Endodermal cell (in vitro differentiated cells): ENCODE data around the gene MCF2L2. TPM values are rescaled to one million over a fixed set of nuclear protein-coding genes. Genes with fewer than 3 reads are reported as not detected.

Source experiments
- DNase-seq: peaks from one replicate; pipeline ENCODE4 v3.0.0-alpha.2; 2017
- H3K27ac ChIP-seq: 2 replicates; pipeline ENCODE4 v1.5.1; 2013; ENCODE audit warnings: mild to moderate bottlenecking, low read depth, low read length, moderate library complexity
- H3K27me3 ChIP-seq: 2 replicates; pipeline ENCODE4 v1.6.1; 2013; ENCODE audit warnings: mild to moderate bottlenecking, low read length, moderate library complexity; ENCODE audit not compliant: insufficient read depth, control insufficient read depth, poor library complexity, severe bottlenecking
- H3K36me3 ChIP-seq: 2 replicates; pipeline ENCODE4 v1.7.0; 2013; ENCODE audit warnings: mild to moderate bottlenecking, low read length, moderate library complexity; ENCODE audit not compliant: control insufficient read depth, insufficient read depth
- H3K4me1 ChIP-seq: one replicate; pipeline ENCODE4 v1.7.0; 2013; ENCODE audit warnings: low read length; ENCODE audit not compliant: control insufficient read depth, insufficient read depth
- H3K4me3 ChIP-seq: 2 replicates; pipeline ENCODE4 v1.5.1; 2013; ENCODE audit warnings: mild to moderate bottlenecking, low read length, moderate library complexity
- H3K9ac ChIP-seq: 2 replicates; pipeline ENCODE4 v1.6.1; 2013; ENCODE audit warnings: mild to moderate bottlenecking, low read length, moderate library complexity; ENCODE audit not compliant: poor library complexity, severe bottlenecking; ENCODE audit errors: extremely low read depth
- H3K9me3 ChIP-seq: 2 replicates; pipeline ENCODE4 v1.6.1; 2013; ENCODE audit warnings: mild to moderate bottlenecking, low read length, moderate library complexity; ENCODE audit not compliant: control insufficient read depth
- H3K27ac Mint-ChIP-seq: 2 replicates; pipeline ENCODE4 v1.8.0; 2020; ENCODE audit warnings: mixed read lengths
- H3K27me3 Mint-ChIP-seq: 2 replicates; pipeline ENCODE4 v1.8.0; 2021; ENCODE audit warnings: mild to moderate bottlenecking, mixed read lengths; ENCODE audit not compliant: insufficient read depth
- H3K36me3 Mint-ChIP-seq: 2 replicates; pipeline ENCODE4 v1.8.0; 2020; ENCODE audit warnings: low read depth, mixed read lengths
- H3K4me1 Mint-ChIP-seq: 2 replicates; pipeline ENCODE4 v1.8.0; 2020; ENCODE audit warnings: mixed read lengths
- H3K4me3 Mint-ChIP-seq: 2 replicates; pipeline ENCODE4 v1.8.0; 2020; ENCODE audit warnings: mild to moderate bottlenecking, moderate library complexity, mixed read lengths
- H3K9me3 Mint-ChIP-seq: 2 replicates; pipeline ENCODE4 v1.8.0; 2020; ENCODE audit warnings: mild to moderate bottlenecking, mixed read lengths
- WGBS, 2 experiments: methylation state at CpG; one replicate each; pipeline versions ENCODE4 v1.1.5 to v1.1.7; 2013; ENCODE audit warnings: missing lambda C conversion rate in 2 of 2, mixed read lengths in 1 of 2; ENCODE audit not compliant: insufficient coverage in 1 of 2, insufficient read length in 1 of 2; 5-methylcytosine and 5-hydroxymethylcytosine counted together
- total RNA-seq, 2 donors: library from RNA; stranded (reverse); fragmentation: NEBNext Ultra II Directional in 1 of 2; extraction: Animal tissue kit (Norgen Biotek cat#: 25700) in 1 of 2; gene quantifications; 2 replicates in 1 of 2; 3 replicates in 1 of 2; pipeline ENCODE4 v1.2.1, GENCODE V29; 2021
- TF ChIP-seq, protein P1 (sequence below): fragments of 200-600 bp; sonication (generic); conservative IDR thresholded peaks from 2 replicates; pipeline ENCODE4 v1.5.0; 2021; ENCODE audit warnings: antibody characterized with exemption, mild to moderate bottlenecking

The MCF2L2 gene
- total RNA-seq, 2 donors from 2014 or later: 72.6 to 86.5 TPM

DNA sequence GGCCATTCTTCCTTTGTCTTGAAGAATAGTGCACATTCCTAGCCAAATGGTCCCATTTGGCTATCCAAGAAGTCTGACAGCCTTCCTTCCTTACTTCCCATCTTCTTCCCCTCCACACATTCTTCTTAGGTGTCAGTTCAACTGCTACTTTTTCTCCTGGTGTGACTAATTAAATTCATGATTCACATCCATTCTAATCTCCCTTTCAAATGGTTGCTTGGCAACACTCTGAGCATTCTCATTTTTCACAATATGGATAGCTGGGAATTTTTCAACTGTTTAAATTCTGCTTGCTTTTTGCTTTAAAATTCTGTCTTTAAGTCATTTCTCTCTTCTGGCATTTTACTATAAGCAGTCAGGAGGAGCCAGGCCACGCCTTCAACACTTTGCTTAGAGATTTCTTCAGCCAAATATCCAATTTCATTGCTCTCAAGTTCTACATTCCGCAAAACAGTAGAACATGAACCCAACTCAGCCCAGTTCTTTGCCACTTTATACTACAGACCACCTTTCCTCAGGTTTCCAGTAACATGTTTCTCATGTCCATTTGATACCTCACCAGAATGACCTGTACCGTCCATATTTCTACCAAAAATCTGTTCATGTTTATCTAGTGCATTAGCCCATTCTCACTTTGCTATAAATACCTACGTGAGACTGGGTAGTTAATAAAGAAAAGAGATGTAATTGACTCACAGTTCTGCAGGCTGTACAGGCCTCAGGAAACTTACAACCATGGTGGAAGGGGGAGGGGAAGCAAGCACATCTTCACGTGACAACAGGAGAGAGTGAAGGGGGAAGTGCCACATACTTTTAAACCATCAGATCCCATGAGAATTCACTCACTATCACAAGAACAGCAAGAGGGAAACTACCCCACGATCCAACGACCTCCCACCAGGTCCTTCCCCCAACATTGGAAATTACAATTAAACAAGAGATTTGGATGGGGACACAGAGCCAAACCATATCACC lies 31.9 kb upstream of the MCF2L2 start:
- Mint-ChIP-seq H3K27me3 (no peaks in the 10 kb centered on the region), H3K27ac (no peak overlapping the region), H3K4me1 (no peaks in the 10 kb centered on the region), H3K36me3 (peaks cover 12% of the 10 kb centered on the region), H3K4me3 (no peak overlapping the region), H3K9me3 (peaks cover 3% of the 10 kb centered on the region)
- Histone ChIP-seq H3K27me3 (no peaks in the 10 kb centered on the region), H3K9ac (no peak overlapping the region), H3K9me3 (peaks cover 12% of the 10 kb centered on the region), H3K4me3 (no peak overlapping the region), H3K36me3 (peaks cover 8% of the 10 kb centered on the region), H3K27ac (peak overlapping the region; percentile 72), H3K4me1 (no peaks in the 10 kb centered on the region)
- DNase-seq: no peak
- 94% methylated on average over 2 to 6 of the region's 7 CpGs for WGBS, 2 experiments
- TF ChIP-seq, protein P1, sequence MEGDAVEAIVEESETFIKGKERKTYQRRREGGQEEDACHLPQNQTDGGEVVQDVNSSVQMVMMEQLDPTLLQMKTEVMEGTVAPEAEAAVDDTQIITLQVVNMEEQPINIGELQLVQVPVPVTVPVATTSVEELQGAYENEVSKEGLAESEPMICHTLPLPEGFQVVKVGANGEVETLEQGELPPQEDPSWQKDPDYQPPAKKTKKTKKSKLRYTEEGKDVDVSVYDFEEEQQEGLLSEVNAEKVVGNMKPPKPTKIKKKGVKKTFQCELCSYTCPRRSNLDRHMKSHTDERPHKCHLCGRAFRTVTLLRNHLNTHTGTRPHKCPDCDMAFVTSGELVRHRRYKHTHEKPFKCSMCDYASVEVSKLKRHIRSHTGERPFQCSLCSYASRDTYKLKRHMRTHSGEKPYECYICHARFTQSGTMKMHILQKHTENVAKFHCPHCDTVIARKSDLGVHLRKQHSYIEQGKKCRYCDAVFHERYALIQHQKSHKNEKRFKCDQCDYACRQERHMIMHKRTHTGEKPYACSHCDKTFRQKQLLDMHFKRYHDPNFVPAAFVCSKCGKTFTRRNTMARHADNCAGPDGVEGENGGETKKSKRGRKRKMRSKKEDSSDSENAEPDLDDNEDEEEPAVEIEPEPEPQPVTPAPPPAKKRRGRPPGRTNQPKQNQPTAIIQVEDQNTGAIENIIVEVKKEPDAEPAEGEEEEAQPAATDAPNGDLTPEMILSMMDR: no peak

DNA sequence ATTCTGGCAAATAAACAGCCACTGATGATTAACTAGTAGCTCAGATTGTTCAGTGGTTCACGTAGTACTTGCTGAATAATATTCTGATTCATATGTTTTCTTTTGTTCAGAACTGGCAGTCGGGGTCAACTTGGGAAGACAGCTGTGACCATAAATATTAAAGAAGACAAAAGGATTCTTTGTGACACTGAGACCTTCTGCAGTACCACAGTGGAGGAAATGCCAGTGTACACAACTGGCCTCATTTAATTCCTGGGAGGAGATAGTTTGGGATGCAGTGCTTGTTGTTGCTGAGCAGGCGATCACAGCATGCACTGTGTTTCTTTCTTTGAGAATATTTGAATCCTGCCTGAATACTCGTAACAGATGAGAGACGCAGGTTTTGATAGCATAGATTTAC lies 26.7 kb upstream of the MCF2L2 start:
- H3K36me3 Mint-ChIP-seq: peaks cover 57% of the 10 kb centered on the region
- H3K27ac Mint-ChIP-seq: no peak overlapping the region
- no peak overlapping the region for H3K4me3 ChIP-seq
- H3K27me3 ChIP-seq: no peaks in the 10 kb centered on the region
- DNase-seq: no peak
- no peaks in the 10 kb centered on the region for H3K4me1 ChIP-seq
- peak overlapping the region; percentile 75 for H3K27ac ChIP-seq
- H3K36me3 ChIP-seq: peaks cover 57% of the 10 kb centered on the region
- H3K9me3 ChIP-seq: peaks cover 4% of the 10 kb centered on the region
- no peak overlapping the region for H3K4me3 Mint-ChIP-seq
- no peak overlapping the region for H3K9ac ChIP-seq
- TF ChIP-seq, protein P1: no peak
- 75 to 94% methylated on average over 5 of the region's 5 CpGs for WGBS, 2 experiments
- H3K27me3 Mint-ChIP-seq: no peaks in the 10 kb centered on the region
- peaks cover under 1% of the 10 kb centered on the region for H3K4me1 Mint-ChIP-seq
- H3K9me3 Mint-ChIP-seq: no peaks in the 10 kb centered on the region

DNA sequence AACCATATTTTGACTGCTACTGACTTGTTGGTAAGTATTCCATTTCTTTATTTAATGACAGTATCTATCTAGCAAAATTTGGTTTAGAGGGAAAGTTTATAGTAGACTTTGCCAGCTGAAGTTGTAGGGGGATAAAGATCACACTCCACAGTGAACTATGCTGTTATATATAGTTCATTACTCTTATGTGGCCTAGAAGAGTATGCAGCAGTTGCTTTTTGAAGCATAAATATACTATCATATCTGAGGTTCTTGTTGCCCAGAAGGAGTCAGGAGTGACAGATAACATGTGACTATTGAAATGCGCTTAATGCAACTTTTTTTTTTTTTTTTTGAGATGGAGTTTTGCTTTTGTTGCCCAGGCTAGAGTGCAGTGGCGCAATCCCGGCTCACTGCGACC lies 25.6 kb upstream of the MCF2L2 start:
- no peaks in the 10 kb centered on the region for H3K27me3 Mint-ChIP-seq
- H3K27ac ChIP-seq: no peak overlapping the region
- H3K4me1 Mint-ChIP-seq: peaks cover 6% of the 10 kb centered on the region
- WGBS, 2 experiments: 88 to 100% methylated on average over 1 to 4 of the region's 4 CpGs
- no peak overlapping the region for H3K9ac ChIP-seq
- no peak for DNase-seq
- no peaks in the 10 kb centered on the region for H3K9me3 Mint-ChIP-seq
- H3K4me3 ChIP-seq: no peak overlapping the region
- TF ChIP-seq, protein P1: no peak
- H3K27me3 ChIP-seq: no peaks in the 10 kb centered on the region
- no peak overlapping the region for H3K4me3 Mint-ChIP-seq
- H3K4me1 ChIP-seq: no peaks in the 10 kb centered on the region
- H3K27ac Mint-ChIP-seq: no peak overlapping the region
- H3K9me3 ChIP-seq: no peaks in the 10 kb centered on the region
- peaks cover 62% of the 10 kb centered on the region for H3K36me3 ChIP-seq
- H3K36me3 Mint-ChIP-seq: peaks cover 61% of the 10 kb centered on the region
